ENCODE measurements around the gene PDCD5.

Gene PDCD5

DNA sequence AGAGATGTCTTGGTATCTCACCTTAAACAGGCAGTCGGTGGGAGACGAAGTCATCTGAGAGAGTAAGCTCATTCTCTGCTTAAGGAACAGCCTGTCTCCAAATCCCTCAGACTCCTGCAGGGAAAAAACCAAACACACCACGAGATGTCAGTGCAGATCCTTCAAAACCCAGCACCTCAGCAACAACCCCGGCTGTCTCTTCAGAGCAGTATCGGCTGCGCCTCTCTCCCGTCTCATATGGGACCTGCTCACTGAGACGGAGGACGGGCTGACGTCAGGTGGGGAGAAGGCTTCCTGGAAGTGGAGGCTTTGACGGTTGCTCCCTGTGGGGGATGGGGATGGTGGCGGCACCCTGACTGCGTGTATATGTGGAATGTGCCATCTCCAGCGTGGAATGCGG lies 50.4 kb downstream of the PDCD5 start:
- Histone ChIP-seq H3K4me1 (ENCODE audit: insufficient read depth, low read length) (no peaks in the 10 kb centered on the region), H3K9ac (ENCODE audit: low read depth, low read length) (no peak overlapping the region), H3K9me3 (ENCODE audit: control insufficient read depth, insufficient read depth, low read length) (no peaks in the 10 kb centered on the region), H3K36me3 (ENCODE audit: insufficient read depth, low read length) (no peaks in the 10 kb centered on the region; the same call in none of the 2 replicates)

Data from ES-I3 (cell line).